Measurements from ENCODE around the gene NGFR.

Gene NGFR

GRCh38 chr17:49457564-49458535, 37.2 kb upstream of the NGFR start:
- Histone ChIP-seq H3K9me3 (ENCODE audit: control insufficient read depth, insufficient read depth, low read length) (no peaks in the 10 kb centered on the region), H3K4me1 (ENCODE audit: control insufficient read depth, insufficient read depth, low read length) (peaks cover 4% of the 10 kb centered on the region), H3K36me3 (ENCODE audit: control insufficient read depth, insufficient read depth, low read length) (no peaks in the 10 kb centered on the region), H3K9ac (ENCODE audit: low read depth, low read length) (no peak overlapping the region), H3K27me3 (ENCODE audit: control insufficient read depth, insufficient read depth, low read length) (no peaks in the 10 kb centered on the region), H3K4me3 (ENCODE audit: low read depth, low read length) (no peak overlapping the region)

GRCh38 chr17:49459401-49459984, 35.6 kb upstream of the NGFR start:
- Histone ChIP-seq H3K4me3 (ENCODE audit: low read depth, low read length) (no peak overlapping the region), H3K36me3 (ENCODE audit: control insufficient read depth, insufficient read depth, low read length) (no peaks in the 10 kb centered on the region), H3K9me3 (ENCODE audit: control insufficient read depth, insufficient read depth, low read length) (peaks cover 8% of the 10 kb centered on the region), H3K27me3 (ENCODE audit: control insufficient read depth, insufficient read depth, low read length) (no peaks in the 10 kb centered on the region), H3K9ac (ENCODE audit: low read depth, low read length) (no peak overlapping the region), H3K4me1 (ENCODE audit: control insufficient read depth, insufficient read depth, low read length) (peaks cover 4% of the 10 kb centered on the region)

- Histone ChIP-seq H3K9me3 (ENCODE audit: control insufficient read depth, insufficient read depth, low read length) (peaks cover 8% of the 10 kb centered on the region), H3K36me3 (ENCODE audit: control insufficient read depth, insufficient read depth, low read length) (no peaks in the 10 kb centered on the region), H3K4me1 (ENCODE audit: control insufficient read depth, insufficient read depth, low read length) (peaks cover 2% of the 10 kb centered on the region), H3K27me3 (ENCODE audit: control insufficient read depth, insufficient read depth, low read length) (no peaks in the 10 kb centered on the region), H3K4me3 (ENCODE audit: low read depth, low read length) (no peak overlapping the region), H3K9ac (ENCODE audit: low read depth, low read length) (no peak overlapping the region)
Observed at GRCh38 chr17:49460401-49460800, 34.7 kb upstream of the NGFR start.

GRCh38 chr17:49461580-49461979, 33.5 kb upstream of the NGFR start:
- peaks cover 2% of the 10 kb centered on the region for H3K4me1 ChIP-seq (ENCODE audit: control insufficient read depth, insufficient read depth, low read length)
- H3K27me3 ChIP-seq (ENCODE audit: control insufficient read depth, insufficient read depth, low read length), result no peaks in the 10 kb centered on the region
- H3K9ac ChIP-seq (ENCODE audit: low read depth, low read length), result no peak overlapping the region
- no peaks in the 10 kb centered on the region for H3K36me3 ChIP-seq (ENCODE audit: control insufficient read depth, insufficient read depth, low read length)
- H3K4me3 ChIP-seq (ENCODE audit: low read depth, low read length), result no peak overlapping the region
- peaks cover 8% of the 10 kb centered on the region for H3K9me3 ChIP-seq (ENCODE audit: control insufficient read depth, insufficient read depth, low read length)

- Histone ChIP-seq H3K9ac (ENCODE audit: low read depth, low read length) (no peak overlapping the region), H3K9me3 (ENCODE audit: control insufficient read depth, insufficient read depth, low read length) (peaks cover 8% of the 10 kb centered on the region), H3K36me3 (ENCODE audit: control insufficient read depth, insufficient read depth, low read length) (no peaks in the 10 kb centered on the region), H3K4me3 (ENCODE audit: low read depth, low read length) (no peak overlapping the region), H3K4me1 (ENCODE audit: control insufficient read depth, insufficient read depth, low read length) (peaks cover 2% of the 10 kb centered on the region), H3K27me3 (ENCODE audit: control insufficient read depth, insufficient read depth, low read length) (peaks cover 14% of the 10 kb centered on the region)
Observed at GRCh38 chr17:49464049-49464448, 31.0 kb upstream of the NGFR start.

GRCh38 chr17:49465331-49465903, 29.7 kb upstream of the NGFR start:
- H3K4me1 ChIP-seq (ENCODE audit: control insufficient read depth, insufficient read depth, low read length), result no peaks in the 10 kb centered on the region
- H3K27me3 ChIP-seq (ENCODE audit: control insufficient read depth, insufficient read depth, low read length), result peaks cover 24% of the 10 kb centered on the region
- H3K9me3 ChIP-seq (ENCODE audit: control insufficient read depth, insufficient read depth, low read length), result peaks cover 8% of the 10 kb centered on the region
- no peak overlapping the region for H3K4me3 ChIP-seq (ENCODE audit: low read depth, low read length)
- no peaks in the 10 kb centered on the region for H3K36me3 ChIP-seq (ENCODE audit: control insufficient read depth, insufficient read depth, low read length)
- H3K9ac ChIP-seq (ENCODE audit: low read depth, low read length), result no peak overlapping the region

- peaks cover 8% of the 10 kb centered on the region for H3K9me3 ChIP-seq (ENCODE audit: control insufficient read depth, insufficient read depth, low read length)
- peaks cover 34% of the 10 kb centered on the region for H3K27me3 ChIP-seq (ENCODE audit: control insufficient read depth, insufficient read depth, low read length)
- H3K4me1 ChIP-seq (ENCODE audit: control insufficient read depth, insufficient read depth, low read length), result peaks cover 9% of the 10 kb centered on the region
Observed at GRCh38 chr17:49466436-49466835, 28.7 kb upstream of the NGFR start.

GRCh38 chr17:49467175-49467574, 27.9 kb upstream of the NGFR start:
- Histone ChIP-seq H3K9ac (ENCODE audit: low read depth, low read length) (no peak overlapping the region), H3K36me3 (ENCODE audit: control insufficient read depth, insufficient read depth, low read length) (no peaks in the 10 kb centered on the region), H3K4me3 (ENCODE audit: low read depth, low read length) (no peak overlapping the region), H3K9me3 (ENCODE audit: control insufficient read depth, insufficient read depth, low read length) (peaks cover 8% of the 10 kb centered on the region), H3K27me3 (ENCODE audit: control insufficient read depth, insufficient read depth, low read length) (peaks cover 41% of the 10 kb centered on the region), H3K4me1 (ENCODE audit: control insufficient read depth, insufficient read depth, low read length) (peaks cover 11% of the 10 kb centered on the region)

More at GRCh38 chr17:49466436-49466835, 28.7 kb upstream of the NGFR start:
- H3K4me3 ChIP-seq (ENCODE audit: low read depth, low read length), result no peak overlapping the region
- H3K9ac ChIP-seq (ENCODE audit: low read depth, low read length), result no peak overlapping the region
- no peaks in the 10 kb centered on the region for H3K36me3 ChIP-seq (ENCODE audit: control insufficient read depth, insufficient read depth, low read length)

- H3K36me3 ChIP-seq (ENCODE audit: control insufficient read depth, insufficient read depth, low read length), result no peaks in the 10 kb centered on the region
- peaks cover 3% of the 10 kb centered on the region for H3K9me3 ChIP-seq (ENCODE audit: control insufficient read depth, insufficient read depth, low read length)
- peaks cover 41% of the 10 kb centered on the region for H3K27me3 ChIP-seq (ENCODE audit: control insufficient read depth, insufficient read depth, low read length)
- H3K4me3 ChIP-seq (ENCODE audit: low read depth, low read length), result no peak overlapping the region
- no peak overlapping the region for H3K9ac ChIP-seq (ENCODE audit: low read depth, low read length)
- peaks cover 12% of the 10 kb centered on the region for H3K4me1 ChIP-seq (ENCODE audit: control insufficient read depth, insufficient read depth, low read length)
Observed at GRCh38 chr17:49468811-49469385, 26.2 kb upstream of the NGFR start.

- Histone ChIP-seq H3K4me1 (ENCODE audit: control insufficient read depth, insufficient read depth, low read length) (peaks cover 12% of the 10 kb centered on the region), H3K4me3 (ENCODE audit: low read depth, low read length) (peak overlapping the region; percentile 71), H3K36me3 (ENCODE audit: control insufficient read depth, insufficient read depth, low read length) (no peaks in the 10 kb centered on the region), H3K9ac (ENCODE audit: low read depth, low read length) (no peak overlapping the region), H3K27me3 (ENCODE audit: control insufficient read depth, insufficient read depth, low read length) (peaks cover 41% of the 10 kb centered on the region), H3K9me3 (ENCODE audit: control insufficient read depth, insufficient read depth, low read length) (no peaks in the 10 kb centered on the region)
Observed at GRCh38 chr17:49469831-49470810, 25.0 kb upstream of the NGFR start.

All from iPS-15b (cell line).